ENCODE results near the gene UBE2D2.

DNA sequence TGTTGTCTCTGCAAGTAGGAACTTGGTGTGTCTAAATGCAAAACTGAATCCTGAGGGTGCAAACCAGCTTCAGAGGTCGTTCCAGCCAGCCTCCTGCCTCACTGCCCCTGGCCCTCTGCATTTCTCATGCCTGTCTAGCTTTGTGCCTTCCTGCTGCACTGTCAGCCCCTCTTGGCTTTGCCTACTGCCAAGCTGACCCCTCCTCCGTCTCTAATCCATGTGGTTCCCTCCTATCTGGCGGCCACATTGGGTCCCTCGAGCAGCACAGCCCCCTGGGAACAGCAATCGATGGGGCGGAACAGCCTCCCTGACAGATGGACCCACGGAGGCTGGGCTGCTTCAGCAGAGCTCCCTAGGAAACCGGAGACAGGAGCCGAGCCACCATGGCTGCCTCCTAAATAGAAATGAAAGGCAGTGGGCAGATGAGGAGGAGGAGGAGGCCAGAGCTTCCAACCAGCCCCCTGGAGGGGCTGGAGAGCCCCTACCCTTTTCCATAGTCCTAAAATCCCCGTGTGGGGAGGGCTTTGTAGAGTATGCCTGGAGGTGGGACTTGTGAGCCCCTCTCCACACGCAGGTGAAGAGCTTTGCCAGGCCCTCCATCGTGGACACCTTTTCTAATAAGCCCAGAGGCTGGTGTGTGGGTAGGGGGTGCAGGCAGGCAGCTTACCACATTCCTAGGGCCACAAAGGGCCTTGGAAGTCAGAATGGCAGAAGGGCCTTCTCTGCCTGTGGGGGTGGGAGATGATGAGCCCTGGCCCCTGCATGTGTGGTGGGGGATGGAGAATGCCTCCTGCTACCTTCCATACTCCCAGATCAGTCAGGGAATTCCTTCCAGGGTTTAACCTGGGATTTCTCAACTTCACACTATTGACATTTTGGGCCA lies 77.8 kb downstream of the UBE2D2 start:
- TF ChIP-seq, protein P1, sequence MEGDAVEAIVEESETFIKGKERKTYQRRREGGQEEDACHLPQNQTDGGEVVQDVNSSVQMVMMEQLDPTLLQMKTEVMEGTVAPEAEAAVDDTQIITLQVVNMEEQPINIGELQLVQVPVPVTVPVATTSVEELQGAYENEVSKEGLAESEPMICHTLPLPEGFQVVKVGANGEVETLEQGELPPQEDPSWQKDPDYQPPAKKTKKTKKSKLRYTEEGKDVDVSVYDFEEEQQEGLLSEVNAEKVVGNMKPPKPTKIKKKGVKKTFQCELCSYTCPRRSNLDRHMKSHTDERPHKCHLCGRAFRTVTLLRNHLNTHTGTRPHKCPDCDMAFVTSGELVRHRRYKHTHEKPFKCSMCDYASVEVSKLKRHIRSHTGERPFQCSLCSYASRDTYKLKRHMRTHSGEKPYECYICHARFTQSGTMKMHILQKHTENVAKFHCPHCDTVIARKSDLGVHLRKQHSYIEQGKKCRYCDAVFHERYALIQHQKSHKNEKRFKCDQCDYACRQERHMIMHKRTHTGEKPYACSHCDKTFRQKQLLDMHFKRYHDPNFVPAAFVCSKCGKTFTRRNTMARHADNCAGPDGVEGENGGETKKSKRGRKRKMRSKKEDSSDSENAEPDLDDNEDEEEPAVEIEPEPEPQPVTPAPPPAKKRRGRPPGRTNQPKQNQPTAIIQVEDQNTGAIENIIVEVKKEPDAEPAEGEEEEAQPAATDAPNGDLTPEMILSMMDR (conservative IDR thresholded peaks at IDR 0.05) = no peak
- TF ChIP-seq ZFX (IDR thresholded peaks at IDR 0.05) = no peak

Data from C4-2B (cell line).